Panc1 (cell line): ENCODE results near the gene CFAP57. TPM values are rescaled to one million over a fixed set of nuclear protein-coding genes. Genes with fewer than 3 reads are reported as not detected.
"Not testable (repeated sequence)": the region's sequence is repeated elsewhere in the genome, so short reads cannot be mapped to it uniquely, and the experiment has no call there.

ENCODE experiments used
- ATAC-seq: fragments of 200-7000 bp; cut with Tn5 transposase; 2 replicates; pipeline ENCODE4 v1.9.1; 2020; ENCODE audit warnings: mild to moderate bottlenecking, moderate library complexity
- BruUV-seq: library from RNA; stranded (reverse); fragments of 400-500 nt; replicated peaks from 2 replicates; lab custom pipeline; 2021; lab: Mats Ljungman, UMichigan
- CTCF ChIA-PET: fragments of 300-600 bp; sonication (Branson Sonifier 250); formaldehyde crosslinking; loops from one replicate; lab custom pipeline; 2022; ENCODE audit warnings: antibody characterized with exemption; lab: Charles Lee
- POLR2A ChIA-PET: fragments of 300-600 bp; sonication (Branson Sonifier 250); formaldehyde crosslinking; loops from one replicate; lab custom pipeline; 2022; ENCODE audit warnings: antibody characterized with exemption; lab: Charles Lee
- DNase-seq: peaks from one replicate; pipeline ENCODE4 v3.0.0-alpha.2; 2010; ENCODE audit warnings: low read depth, low spot score
- H3K27ac ChIP-seq: 2 replicates; pipeline ENCODE4 v1.5.1; 2011; ENCODE audit warnings: mild to moderate bottlenecking, low read length, inconsistent platforms
- H3K27me3 ChIP-seq: fragments of 200-500 bp; sonication (Bioruptor generic); 2 replicates; pipeline ENCODE4 v1.6.0; 2014; ENCODE audit warnings: low read length, inconsistent platforms; ENCODE audit not compliant: control insufficient read depth, insufficient read depth
- H3K36me3 ChIP-seq: fragments of 200-500 bp; sonication (Bioruptor generic); 2 replicates; pipeline ENCODE4 v1.5.1; 2014; ENCODE audit warnings: inconsistent platforms, mild to moderate bottlenecking, low read length, moderate library complexity; ENCODE audit not compliant: control insufficient read depth, insufficient read depth
- H3K4me1 ChIP-seq: 2 replicates; pipeline ENCODE4 v1.5.1; 2011; ENCODE audit warnings: inconsistent platforms, mild to moderate bottlenecking, low read length, moderate library complexity; ENCODE audit not compliant: control insufficient read depth, insufficient read depth
- H3K4me3 ChIP-seq, 2 experiments: 2 replicates each; pipeline ENCODE4 v1.5.1; 2011 to 2012; ENCODE audit warnings: low read depth in 2 of 2, low read length in 2 of 2, mild to moderate bottlenecking in 2 of 2, inconsistent platforms in 1 of 2, moderate library complexity in 1 of 2
- H3K9me3 ChIP-seq: fragments of 200-500 bp; sonication (Bioruptor generic); 2 replicates; pipeline ENCODE4 v1.5.1; 2014; ENCODE audit warnings: low read depth, mild to moderate bottlenecking, inconsistent platforms, low read length, moderate library complexity; ENCODE audit not compliant: control insufficient read depth, insufficient read depth
- POLR2AphosphoS5 ChIP-seq: IDR thresholded peaks from 2 replicates; pipeline ENCODE4 v1.6.1; 2012; ENCODE audit warnings: mild to moderate bottlenecking, low read depth, low read length, moderate library complexity
- SIN3A ChIP-seq: IDR thresholded peaks from 2 replicates; pipeline ENCODE4 v1.6.1; 2012; ENCODE audit warnings: low read depth, mild to moderate bottlenecking, low read length, moderate library complexity, borderline replicate concordance; ENCODE audit not compliant: insufficient read depth
- TCF7L2 ChIP-seq: IDR thresholded peaks from 2 replicates; pipeline ENCODE4 v1.6.1; 2011; ENCODE audit warnings: mild to moderate bottlenecking, low read depth, low read length, inconsistent platforms
- in situ Hi-C: cut with HindIII; loops from 2 replicates; pipeline ENCODE4 v1.10.0; 2016; ENCODE audit warnings: low sequenced_read_pairs, low pct_unique_long_range_greater_than_20kb
- intact Hi-C: fragments of 100-400 bp; cut with micrococcal nuclease; formaldehyde crosslinking; loops from one replicate; pipeline ENCODE4 v1.10.0; 2022; ENCODE audit not compliant: unreplicated experiment
- total RNA-seq: library from RNA; stranded (reverse); gene quantifications from one replicate; pipeline ENCODE4 v1.2.1, GENCODE V29; 2021; ENCODE audit not compliant: unreplicated experiment
- TF ChIP-seq, protein P1 (sequence below), 2 experiments: IDR thresholded peaks; 2 replicates each; pipeline ENCODE4 v1.6.1; 2011 to 2012; ENCODE audit warnings: low read depth in 2 of 2, control low read depth in 1 of 2, low read length in 1 of 2, mild to moderate bottlenecking in 1 of 2, moderate library complexity in 1 of 2; ENCODE audit not compliant: insufficient read depth in 1 of 2
- TF ChIP-seq, protein P2 (sequence below): fragments of 450-650 bp; IDR thresholded peaks from 2 replicates; pipeline ENCODE4 v1.5.1; 2017; ENCODE audit warnings: mild to moderate bottlenecking

CFAP57 gene
- total RNA-seq, 1 experiment from 2014 or later, result 0.69 TPM

DNA sequence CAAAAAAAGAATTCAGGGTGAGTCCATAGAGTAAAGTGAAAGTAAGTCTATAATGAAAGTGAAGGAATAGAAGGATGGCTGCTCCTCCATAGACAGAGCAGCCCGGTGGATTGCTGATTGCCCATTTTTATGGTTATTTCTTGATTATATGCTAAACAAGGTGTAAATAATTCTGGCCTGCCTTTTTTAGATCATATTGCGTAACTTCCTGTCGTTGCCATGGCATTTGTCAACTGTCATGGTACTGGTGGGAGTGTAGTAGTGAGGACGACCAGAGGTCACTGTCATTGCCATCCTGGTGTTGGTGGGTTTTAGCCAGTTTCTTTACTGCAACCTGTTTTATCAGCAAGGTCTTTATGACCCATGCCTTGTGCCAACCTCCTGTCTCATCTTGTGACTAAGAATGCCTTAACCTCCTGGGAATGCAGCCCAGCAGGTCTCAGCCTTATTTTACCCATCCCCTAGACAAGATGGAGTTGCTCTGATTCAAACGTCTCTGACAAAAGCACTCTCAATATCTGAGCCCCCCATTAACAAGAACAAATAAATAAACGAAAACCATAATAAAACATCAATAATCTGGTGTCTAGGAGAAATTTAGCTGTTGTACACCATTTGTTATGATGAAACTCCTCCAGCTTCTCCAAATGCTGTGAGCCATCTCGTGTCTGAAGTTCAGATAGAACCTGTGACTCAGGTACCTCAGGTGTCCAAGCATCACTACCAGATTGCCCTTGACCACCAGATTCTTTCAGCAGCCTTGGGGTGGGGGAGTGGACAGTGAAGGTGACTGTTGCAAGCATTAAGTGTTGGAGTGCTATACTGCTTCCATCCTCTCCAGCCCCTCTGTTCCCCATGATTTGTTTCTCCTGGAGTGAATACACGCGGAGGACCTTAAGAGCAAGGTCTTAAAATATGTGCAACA, 36.0 kb upstream of the CFAP57 start:
- no peaks in the 10 kb centered on the region for H3K9me3 ChIP-seq
- DNase-seq, result no peak
- ChIA-PET CTCF (no interaction called here), POLR2A (no interaction called here)
- no peaks in the 10 kb centered on the region for H3K4me1 ChIP-seq
- no peaks in the 10 kb centered on the region for H3K36me3 ChIP-seq
- intact Hi-C loops (no loop called here), in situ Hi-C loops (no loop called here)
- 0 out of 2 replicates have a peak, but pooled peaks cover 5% of the 10 kb centered on the region for H3K27me3 ChIP-seq
- H3K4me3 ChIP-seq, result no peak overlapping the region
- ATAC-seq, result no peak
- BruUV-seq, result no TSS peak
- TF ChIP-seq POLR2AphosphoS5 (no peak), SIN3A (no peak), TCF7L2 (no peak)
- TF ChIP-seq, protein P1, sequence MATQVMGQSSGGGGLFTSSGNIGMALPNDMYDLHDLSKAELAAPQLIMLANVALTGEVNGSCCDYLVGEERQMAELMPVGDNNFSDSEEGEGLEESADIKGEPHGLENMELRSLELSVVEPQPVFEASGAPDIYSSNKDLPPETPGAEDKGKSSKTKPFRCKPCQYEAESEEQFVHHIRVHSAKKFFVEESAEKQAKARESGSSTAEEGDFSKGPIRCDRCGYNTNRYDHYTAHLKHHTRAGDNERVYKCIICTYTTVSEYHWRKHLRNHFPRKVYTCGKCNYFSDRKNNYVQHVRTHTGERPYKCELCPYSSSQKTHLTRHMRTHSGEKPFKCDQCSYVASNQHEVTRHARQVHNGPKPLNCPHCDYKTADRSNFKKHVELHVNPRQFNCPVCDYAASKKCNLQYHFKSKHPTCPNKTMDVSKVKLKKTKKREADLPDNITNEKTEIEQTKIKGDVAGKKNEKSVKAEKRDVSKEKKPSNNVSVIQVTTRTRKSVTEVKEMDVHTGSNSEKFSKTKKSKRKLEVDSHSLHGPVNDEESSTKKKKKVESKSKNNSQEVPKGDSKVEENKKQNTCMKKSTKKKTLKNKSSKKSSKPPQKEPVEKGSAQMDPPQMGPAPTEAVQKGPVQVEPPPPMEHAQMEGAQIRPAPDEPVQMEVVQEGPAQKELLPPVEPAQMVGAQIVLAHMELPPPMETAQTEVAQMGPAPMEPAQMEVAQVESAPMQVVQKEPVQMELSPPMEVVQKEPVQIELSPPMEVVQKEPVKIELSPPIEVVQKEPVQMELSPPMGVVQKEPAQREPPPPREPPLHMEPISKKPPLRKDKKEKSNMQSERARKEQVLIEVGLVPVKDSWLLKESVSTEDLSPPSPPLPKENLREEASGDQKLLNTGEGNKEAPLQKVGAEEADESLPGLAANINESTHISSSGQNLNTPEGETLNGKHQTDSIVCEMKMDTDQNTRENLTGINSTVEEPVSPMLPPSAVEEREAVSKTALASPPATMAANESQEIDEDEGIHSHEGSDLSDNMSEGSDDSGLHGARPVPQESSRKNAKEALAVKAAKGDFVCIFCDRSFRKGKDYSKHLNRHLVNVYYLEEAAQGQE (IDR thresholded peaks at IDR 0.05; ENCODE audit: insufficient read depth in 1 of 2, low read depth in 2 of 2, low read length in 1 of 2), result no peak
- TF ChIP-seq, protein P2, sequence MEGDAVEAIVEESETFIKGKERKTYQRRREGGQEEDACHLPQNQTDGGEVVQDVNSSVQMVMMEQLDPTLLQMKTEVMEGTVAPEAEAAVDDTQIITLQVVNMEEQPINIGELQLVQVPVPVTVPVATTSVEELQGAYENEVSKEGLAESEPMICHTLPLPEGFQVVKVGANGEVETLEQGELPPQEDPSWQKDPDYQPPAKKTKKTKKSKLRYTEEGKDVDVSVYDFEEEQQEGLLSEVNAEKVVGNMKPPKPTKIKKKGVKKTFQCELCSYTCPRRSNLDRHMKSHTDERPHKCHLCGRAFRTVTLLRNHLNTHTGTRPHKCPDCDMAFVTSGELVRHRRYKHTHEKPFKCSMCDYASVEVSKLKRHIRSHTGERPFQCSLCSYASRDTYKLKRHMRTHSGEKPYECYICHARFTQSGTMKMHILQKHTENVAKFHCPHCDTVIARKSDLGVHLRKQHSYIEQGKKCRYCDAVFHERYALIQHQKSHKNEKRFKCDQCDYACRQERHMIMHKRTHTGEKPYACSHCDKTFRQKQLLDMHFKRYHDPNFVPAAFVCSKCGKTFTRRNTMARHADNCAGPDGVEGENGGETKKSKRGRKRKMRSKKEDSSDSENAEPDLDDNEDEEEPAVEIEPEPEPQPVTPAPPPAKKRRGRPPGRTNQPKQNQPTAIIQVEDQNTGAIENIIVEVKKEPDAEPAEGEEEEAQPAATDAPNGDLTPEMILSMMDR, result no peak
- H3K27ac ChIP-seq, result no peak overlapping the region

DNA sequence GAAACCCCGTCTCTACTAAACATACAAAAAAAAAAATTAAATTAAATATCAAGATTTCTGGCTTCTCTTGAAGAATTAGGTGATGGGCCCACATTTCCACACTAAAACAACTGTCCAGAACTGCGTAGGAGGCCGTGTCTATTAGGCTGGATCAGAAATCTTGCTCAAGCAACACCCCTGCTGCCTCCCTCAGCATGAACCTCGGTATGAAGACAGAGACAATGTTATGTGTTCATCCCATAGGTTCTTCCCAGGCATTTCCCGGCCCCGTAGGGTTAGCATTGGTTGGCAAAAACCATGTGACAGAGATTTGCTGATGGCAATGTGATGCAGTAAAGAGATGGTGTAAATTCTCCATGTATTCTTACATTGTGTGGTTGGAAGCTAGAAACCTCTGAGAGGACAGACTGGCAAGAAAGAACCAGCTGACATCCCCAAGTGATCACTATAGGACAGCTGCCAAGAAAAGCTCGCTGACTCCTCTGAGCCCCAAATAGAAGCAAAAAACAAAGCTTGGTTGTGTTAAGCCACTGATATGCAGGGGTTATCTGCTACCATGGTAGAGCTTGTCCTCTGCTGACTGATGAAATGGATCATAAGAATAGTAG, 34.6 kb upstream of the CFAP57 start:
- H3K9me3 ChIP-seq, result no peaks in the 10 kb centered on the region
- no peak for DNase-seq
- CTCF ChIA-PET, result no interaction called here
- H3K27ac ChIP-seq, result no peak overlapping the region
- H3K4me1 ChIP-seq, result no peaks in the 10 kb centered on the region
- intact Hi-C loops, result no loop called here
- POLR2A ChIA-PET, result no interaction called here
- H3K36me3 ChIP-seq, result no peaks in the 10 kb centered on the region
- ATAC-seq, result no peak
- no peak overlapping the region for H3K4me3 ChIP-seq
- BruUV-seq, result no TSS peak
- H3K27me3 ChIP-seq, result no peaks in the 10 kb centered on the region
- no peak for TF ChIP-seq SIN3A
- no peak for TF ChIP-seq TCF7L2
- TF ChIP-seq, protein P2, result no peak
- no peak for TF ChIP-seq POLR2AphosphoS5
- TF ChIP-seq, protein P1 (IDR thresholded peaks at IDR 0.05; ENCODE audit: insufficient read depth in 1 of 2, low read depth in 2 of 2, low read length in 1 of 2), result no peak
- in situ Hi-C loops, result no loop called here

DNA sequence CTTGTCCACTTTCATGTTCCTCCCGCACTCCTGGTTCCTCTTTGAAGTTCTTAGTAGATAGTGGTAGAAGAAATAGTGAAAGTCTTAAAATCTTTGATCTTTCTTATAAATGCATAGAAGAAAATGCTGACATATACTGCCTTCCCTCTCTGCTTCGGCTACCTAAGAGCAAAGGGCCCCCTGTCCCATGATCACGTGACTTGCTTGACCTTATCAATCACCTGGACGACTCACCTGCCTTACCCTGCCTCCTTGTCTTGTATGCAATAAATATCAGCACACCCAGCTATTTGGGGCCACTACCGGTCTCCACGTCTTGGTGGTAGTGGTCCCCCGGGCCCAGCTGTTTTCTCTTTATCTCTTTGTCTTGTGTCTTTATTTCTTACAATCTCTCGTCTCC, 32.8 kb upstream of the CFAP57 start:
- in situ Hi-C loops, H3K27me3 ChIP-seq, POLR2A ChIA-PET: not testable (repeated sequence)

More for the DNA sequence above, 32.8 kb upstream of the CFAP57 start:
- H3K27ac ChIP-seq, H3K9me3 ChIP-seq, BruUV-seq, CTCF ChIA-PET, H3K36me3 ChIP-seq, H3K4me3 ChIP-seq, DNase-seq, ATAC-seq, H3K4me1 ChIP-seq, intact Hi-C loops: not testable (repeated sequence)
